ENCODE measurements around the gene TRAFD1.
"Not testable (repeated sequence)": the region's sequence is repeated elsewhere in the genome, so short reads cannot be mapped to it uniquely, and the experiment has no call there.

The TRAFD1 gene

DNA sequence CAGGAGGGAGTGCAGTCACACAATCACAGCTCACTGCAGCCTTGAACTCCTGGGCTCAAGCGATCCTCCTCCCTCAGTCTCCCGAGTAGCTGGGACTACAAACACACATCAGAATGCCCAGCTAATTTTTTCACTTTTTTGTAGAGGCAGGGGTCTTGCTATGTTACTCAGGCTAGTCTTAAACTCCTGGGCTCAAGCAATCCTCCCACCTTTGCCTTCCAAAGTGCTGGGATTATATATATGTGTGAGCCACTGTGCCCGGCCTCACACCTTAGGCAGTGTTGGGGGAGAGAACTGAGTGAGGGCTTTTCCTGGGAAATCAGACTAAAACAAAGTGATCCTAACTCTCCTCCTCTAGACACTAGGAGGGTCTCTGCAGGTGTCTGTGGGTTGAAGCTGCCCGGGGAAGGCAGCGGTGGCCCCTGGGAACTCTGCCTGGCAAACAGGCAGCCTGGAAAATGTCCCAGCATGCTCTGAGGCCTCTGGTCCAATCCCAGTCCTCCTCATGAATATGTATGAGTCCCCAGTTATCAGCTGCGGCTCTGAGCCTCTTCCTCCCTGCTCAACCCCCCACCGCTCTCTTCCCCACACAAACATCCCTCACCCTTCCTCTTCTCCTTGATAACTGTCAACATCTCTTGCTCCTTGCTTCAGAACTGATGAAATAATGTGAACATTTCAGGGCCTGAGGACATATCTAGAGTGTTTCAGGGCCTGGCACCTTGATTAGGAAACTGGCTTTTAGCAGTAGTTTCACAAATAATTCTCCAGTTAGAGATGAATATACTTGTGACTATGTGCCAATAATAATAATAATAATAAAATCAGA is 8.9 kb upstream of the TRAFD1 start:
- no peak for DNase-seq

DNA sequence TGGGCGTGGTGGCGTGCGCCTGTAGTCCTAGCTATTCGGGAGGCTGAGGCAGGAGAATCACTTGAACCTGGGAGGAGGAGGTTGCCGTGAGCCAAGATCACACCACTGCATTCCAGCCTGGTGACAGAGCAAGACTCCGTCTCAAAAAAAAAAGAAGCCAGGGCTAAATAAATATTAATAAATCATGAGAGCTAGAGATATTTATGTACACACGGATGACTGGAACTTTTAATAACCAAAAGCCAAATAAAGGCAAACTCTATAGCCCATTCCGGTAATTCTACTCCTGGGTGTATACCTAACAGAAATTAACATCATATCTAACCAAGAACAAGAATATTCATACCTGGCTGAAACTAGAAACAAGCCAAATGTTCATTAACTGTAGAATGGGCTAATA is 7.7 kb upstream of the TRAFD1 start:
- DNase-seq: no peak

- no peak for DNase-seq
Observed at GRCh38 chr12:112121780-112122565, 3.4 kb upstream of the TRAFD1 start.

DNA sequence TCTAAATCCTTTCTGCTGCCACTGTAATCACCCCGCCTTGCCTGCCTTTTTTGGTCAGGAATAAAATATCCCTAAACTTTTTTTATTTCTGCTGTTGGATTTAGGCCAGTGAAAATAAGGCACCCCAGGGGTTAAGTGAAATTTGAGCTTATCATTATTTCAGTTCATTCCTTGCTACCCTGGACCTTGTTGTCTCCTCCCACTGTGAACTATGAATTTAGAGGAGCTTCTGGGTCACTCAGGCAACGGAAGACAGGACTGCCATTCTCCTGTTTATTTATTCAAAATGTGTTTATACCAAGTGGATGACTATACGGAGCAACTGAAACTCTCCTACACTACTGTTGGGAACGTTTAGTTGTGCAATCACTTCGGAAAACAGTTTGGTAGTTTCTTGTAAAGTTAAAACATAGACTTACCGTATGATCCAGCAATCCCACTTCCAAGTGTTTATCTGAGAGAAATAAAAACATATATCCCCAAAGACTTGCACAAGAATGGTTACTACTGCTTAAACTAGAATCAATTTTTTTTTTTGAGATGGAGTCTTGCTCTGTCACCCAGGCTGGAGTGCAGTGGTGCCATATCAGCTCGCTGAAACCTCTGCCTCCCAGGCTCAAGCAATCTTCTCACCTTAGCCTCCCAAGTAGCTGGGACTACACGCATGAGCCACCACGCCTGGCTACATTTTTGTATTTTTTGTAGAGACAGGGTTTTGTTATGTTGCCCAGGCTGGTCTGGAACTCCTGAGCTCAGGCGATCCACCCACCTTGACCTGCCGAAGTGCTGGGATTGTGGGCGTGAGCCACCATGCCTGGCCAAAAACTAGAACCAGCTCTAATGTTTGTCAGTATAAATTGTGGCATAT is 2.3 kb upstream of the TRAFD1 start:
- no peak for DNase-seq

- no peak for DNase-seq
Observed at GRCh38 chr12:112124918-112125249, 476 bp upstream of the TRAFD1 start.

DNA sequence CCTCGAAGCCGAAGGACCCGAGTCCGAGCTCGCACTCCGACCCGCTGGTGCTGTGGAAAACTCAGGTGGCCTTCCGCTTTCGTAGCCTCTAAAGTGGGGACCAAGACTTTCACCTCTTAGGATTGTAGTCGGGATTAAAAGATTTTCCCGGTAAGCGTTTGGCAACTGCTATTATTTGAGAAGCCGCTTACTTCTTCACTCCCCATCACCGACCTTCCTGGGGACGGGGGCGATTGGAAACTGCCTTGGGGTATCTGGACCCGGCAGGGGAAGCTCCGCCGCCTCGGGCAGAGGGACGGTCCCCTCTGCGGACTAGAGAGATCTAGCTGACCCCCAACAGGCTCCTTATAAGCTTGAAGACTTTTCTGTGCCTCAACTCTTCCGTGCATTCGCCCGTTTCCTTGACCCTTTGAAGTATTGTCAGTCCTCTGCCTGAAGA is 659 bp downstream of the TRAFD1 start:
- DNase-seq: no peak

DNA sequence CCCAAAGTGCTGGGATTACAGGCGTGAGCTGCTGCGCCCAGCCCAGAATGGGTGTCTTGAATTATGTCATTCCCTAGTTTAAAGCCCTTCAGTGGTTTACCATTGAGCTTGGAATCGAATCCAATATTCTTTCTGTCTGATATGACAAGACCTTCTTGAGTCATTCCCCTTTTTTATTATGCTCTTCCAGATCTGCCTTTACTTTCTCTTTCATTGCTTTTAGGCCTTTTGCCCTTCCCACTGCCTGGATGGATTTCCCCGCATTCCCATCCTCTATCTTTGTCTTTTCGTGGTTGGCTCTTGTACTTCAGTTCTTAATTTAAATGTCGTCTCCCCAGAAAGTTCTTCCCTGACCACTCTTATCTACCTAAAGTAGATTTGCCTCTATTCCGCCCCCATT is 1.6 kb downstream of the TRAFD1 start:
- DNase-seq: no peak

GRCh38 chr12:112130441-112130998 is 5.2 kb downstream of the TRAFD1 start:
- DNase-seq: no peak

DNA sequence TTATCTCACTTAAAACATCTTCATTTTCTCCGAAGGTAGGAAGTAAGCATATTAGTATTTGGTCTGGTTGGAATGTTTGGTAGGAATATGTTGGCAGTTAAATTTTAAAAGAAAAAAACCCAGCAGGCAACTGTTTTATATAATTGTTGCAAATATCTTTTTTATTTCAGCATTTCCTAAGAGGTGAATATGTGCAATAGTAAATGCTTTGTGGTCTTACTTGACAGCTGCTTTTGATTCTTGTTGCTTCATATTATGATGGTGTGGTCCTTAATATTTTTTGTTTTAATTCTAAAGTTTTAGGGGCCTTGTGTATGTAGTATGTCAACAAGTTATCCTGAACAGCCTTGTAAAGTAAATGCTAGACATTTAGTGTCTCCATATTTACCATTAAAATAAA is 6.3 kb downstream of the TRAFD1 start:
- no peak for DNase-seq

GRCh38 chr12:112133418-112133817 is 8.1 kb downstream of the TRAFD1 start:
- DNase-seq: no peak

GRCh38 chr12:112134731-112135130 is 9.4 kb downstream of the TRAFD1 start:
- no peak for DNase-seq

DNA sequence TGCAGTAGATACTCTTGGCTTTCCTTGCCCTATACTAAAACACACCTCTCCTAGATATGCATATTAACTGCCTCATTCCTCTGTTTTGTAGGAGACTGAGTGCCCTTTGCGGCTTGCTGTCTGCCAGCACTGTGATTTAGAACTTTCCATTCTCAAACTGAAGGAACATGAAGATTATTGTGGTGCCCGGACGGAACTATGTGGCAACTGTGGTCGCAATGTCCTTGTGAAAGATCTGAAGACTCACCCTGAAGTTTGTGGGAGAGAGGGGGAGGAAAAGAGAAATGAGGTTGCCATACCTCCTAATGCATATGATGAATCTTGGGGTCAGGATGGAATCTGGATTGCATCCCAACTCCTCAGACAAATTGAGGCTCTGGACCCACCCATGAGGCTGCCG is 15.4 kb downstream of the TRAFD1 start:
- no peak for DNase-seq

GRCh38 chr12:112146123-112146522 is 20.8 kb downstream of the TRAFD1 start:
- DNase-seq: no peak

GRCh38 chr12:112148031-112148513 is 22.7 kb downstream of the TRAFD1 start:
- DNase-seq: no peak

DNA sequence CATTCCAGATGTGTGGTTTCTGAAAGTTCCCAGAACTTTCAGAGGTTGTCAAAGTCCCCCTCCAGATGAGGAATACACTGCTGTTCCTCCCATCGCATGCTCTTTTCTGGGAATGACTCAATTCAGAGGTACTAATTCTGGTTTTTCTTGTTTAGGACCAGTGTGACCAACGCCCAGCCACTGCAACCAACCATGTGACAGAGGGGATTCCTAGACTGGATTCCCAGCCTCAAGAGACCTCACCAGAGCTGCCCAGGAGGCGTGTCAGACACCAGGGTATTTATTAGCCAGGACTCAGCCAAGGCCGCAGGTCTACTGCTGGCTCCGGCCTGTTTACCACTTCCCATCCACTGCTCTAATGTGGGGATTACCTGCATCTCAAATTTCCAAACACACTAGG is 24.2 kb downstream of the TRAFD1 start:
- no peak for DNase-seq

GRCh38 chr12:112151766-112152541 is 26.6 kb downstream of the TRAFD1 start:
- no peak for DNase-seq

GRCh38 chr12:112153181-112153892 is 28.0 kb downstream of the TRAFD1 start:
- no peak for DNase-seq

DNA sequence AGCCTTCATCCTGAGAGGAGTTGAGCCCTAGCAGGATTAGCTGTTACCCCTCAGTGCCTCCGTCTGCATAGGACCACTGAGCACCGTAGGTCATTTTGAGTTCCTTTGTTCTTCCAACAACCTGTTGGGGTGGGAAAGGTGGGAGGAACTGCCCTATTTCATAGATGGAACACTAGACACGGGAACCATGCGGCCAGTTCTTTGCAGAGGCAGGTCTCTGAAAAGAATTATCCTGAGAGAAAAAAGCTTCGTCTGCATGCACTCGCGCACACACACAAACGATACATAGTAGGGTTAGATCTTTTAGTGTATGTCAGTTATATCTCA is 28.5 kb downstream of the TRAFD1 start:
- no peak for DNase-seq

GRCh38 chr12:112158461-112159145 is 33.2 kb downstream of the TRAFD1 start:
- not testable (repeated sequence) for DNase-seq

DNA sequence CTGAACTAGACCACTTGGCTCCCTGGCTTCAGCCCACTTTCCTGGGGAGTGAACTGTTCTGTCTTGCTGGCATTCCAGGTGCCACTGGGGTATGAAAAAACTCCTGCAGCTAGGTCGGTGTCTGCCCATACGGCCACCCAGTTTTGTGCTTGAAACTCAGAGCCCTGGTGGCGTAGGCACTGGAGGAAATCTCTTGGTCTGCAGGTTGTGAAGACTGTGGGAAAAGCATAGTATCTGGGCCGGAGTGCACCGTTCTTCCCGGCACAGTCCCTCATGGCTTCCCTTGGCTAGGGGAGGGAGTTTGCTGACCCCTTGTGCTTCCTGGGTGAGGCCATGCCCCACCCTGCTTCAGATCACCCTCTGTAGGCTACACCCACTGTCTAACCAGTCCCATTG is 33.8 kb downstream of the TRAFD1 start:
- no peak for DNase-seq

- no peak for DNase-seq
Observed at GRCh38 chr12:112160611-112161010, 35.3 kb downstream of the TRAFD1 start.
